Kasumi-1 (cell line): ENCODE measurements around the gene TBC1D9B.
"Not testable (repeated sequence)": the region's sequence is repeated elsewhere in the genome, so short reads cannot be mapped to it uniquely, and the experiment has no call there.

Experiments used
- DNase-seq, 2 experiments: peaks; one replicate each; lab custom pipeline; 2025; lab: John Stamatoyannopoulos, UW

The TBC1D9B gene

GRCh38 chr5:179885491-179886090 lies 22.1 kb downstream of the TBC1D9B start:
- no peak for DNase-seq

GRCh38 chr5:179883163-179883562 lies 24.5 kb downstream of the TBC1D9B start:
- DNase-seq, result no peak

GRCh38 chr5:179882338-179882737 lies 25.4 kb downstream of the TBC1D9B start:
- no peak for DNase-seq

GRCh38 chr5:179880848-179881590 lies 26.7 kb downstream of the TBC1D9B start:
- no peak for DNase-seq

- DNase-seq, result no peak
These were observed 27.5 kb downstream of the TBC1D9B start for GRCh38 chr5:179880066-179880650.

- DNase-seq, result no peak
These were observed 28.0 kb downstream of the TBC1D9B start for GRCh38 chr5:179879690-179880010.

GRCh38 chr5:179879003-179879689 lies 28.6 kb downstream of the TBC1D9B start:
- DNase-seq, result no peak

GRCh38 chr5:179878222-179879002 lies 29.3 kb downstream of the TBC1D9B start:
- DNase-seq, result no peak

GRCh38 chr5:179876610-179876952 lies 31.1 kb downstream of the TBC1D9B start:
- peak; percentile 6 to 36 for DNase-seq

- DNase-seq, result no peak
These were observed 31.7 kb downstream of the TBC1D9B start for GRCh38 chr5:179875741-179876609.

- no peak for DNase-seq
These were observed 33.0 kb downstream of the TBC1D9B start for GRCh38 chr5:179874536-179875292.

GRCh38 chr5:179874136-179874535 lies 33.6 kb downstream of the TBC1D9B start:
- DNase-seq, result no peak

GRCh38 chr5:179873588-179874110 lies 34.0 kb downstream of the TBC1D9B start:
- no peak for DNase-seq

- no peak for DNase-seq
These were observed 34.7 kb downstream of the TBC1D9B start for GRCh38 chr5:179872828-179873575.

GRCh38 chr5:179872055-179872827 lies 35.5 kb downstream of the TBC1D9B start:
- no peak for DNase-seq

GRCh38 chr5:179871533-179871932 lies 36.2 kb downstream of the TBC1D9B start:
- DNase-seq, result not testable (repeated sequence)

GRCh38 chr5:179870952-179871351 lies 36.7 kb downstream of the TBC1D9B start:
- DNase-seq, result no peak

GRCh38 chr5:179870403-179870903 lies 37.2 kb downstream of the TBC1D9B start:
- no peak for DNase-seq
